Heart left ventricle (tissue), 13 donors: ENCODE results near the gene TNFAIP3.

Source experiments
- POLR2A ChIP-seq, 2 donors: fragments of 450-650 bp; IDR thresholded peaks; one replicate each; pipeline ENCODE4 v1.6.1; 2017; ENCODE audit warnings: antibody characterized with exemption in 2 of 2, mild to moderate bottlenecking in 2 of 2, moderate library complexity in 2 of 2
- TF ChIP-seq, protein P1 (sequence below), 12 donors: fragments of 200-600 bp; sonication (generic) in 4 of 12; IDR thresholded peaks; one replicate each; pipeline versions ENCODE4 v1.5.0 to v1.8.0; 2018 to 2022; ENCODE audit warnings: antibody characterized with exemption in 12 of 12, mild to moderate bottlenecking in 5 of 12
- donor health status: ischemic (EF 13 %, LVEDD 7.1; RV severe dilation, severe dysfunction).
- donor health status: DM: no; HTN: yes; CAD: no.
- donor health status: DM: no; HTN: no; CAD: no.
- donor health status: ischemic (EF 25% LVEDD 6.9; RV normal size, moderate dysfunction).
- donor health status: ischemic (EF 25% LVEDD 5.7; RV mildly dilated, moderate dysfunction).
- donor health status: ischemic (EF 35%, LVEDD 5.7; RV mildly dilated, moderate dysfunction).
- donor health status: nonischemic (EF 11% LVEDD 7.7; RV severe dilation, severe dysfunction).
- donor health status: DM: yes; HTN: yes; CAD: no.
- donor health status: PGD.
- donor health status: ischemic (EF 29% LVEDD 5.4; RV normal size, mild dysfunction).
- donor health status: nonischemic (EF 23%, LVEDD 6.1; RV moderate dilation, normal function).

DNA sequence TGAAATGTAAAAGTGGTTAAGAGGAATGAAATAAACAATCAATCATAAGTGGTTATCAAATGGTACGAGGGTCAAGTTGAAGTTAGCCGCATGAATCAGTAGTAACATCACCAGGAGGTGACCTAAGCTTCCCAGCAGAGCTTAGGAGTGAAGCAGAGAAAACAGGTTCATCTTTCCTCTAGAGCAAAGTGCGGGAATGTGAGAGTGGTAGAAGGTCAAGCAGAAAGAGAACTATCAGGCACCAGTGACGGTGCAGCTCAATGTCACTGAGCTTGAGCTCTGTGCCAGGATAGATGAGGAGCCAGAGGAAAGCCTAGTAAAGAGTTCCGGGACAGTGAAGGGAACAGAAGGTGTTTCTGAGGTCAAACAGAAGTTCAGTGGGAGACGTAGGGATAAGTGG is 20.8 kb upstream of the TNFAIP3 start:
- TF ChIP-seq, protein P1, sequence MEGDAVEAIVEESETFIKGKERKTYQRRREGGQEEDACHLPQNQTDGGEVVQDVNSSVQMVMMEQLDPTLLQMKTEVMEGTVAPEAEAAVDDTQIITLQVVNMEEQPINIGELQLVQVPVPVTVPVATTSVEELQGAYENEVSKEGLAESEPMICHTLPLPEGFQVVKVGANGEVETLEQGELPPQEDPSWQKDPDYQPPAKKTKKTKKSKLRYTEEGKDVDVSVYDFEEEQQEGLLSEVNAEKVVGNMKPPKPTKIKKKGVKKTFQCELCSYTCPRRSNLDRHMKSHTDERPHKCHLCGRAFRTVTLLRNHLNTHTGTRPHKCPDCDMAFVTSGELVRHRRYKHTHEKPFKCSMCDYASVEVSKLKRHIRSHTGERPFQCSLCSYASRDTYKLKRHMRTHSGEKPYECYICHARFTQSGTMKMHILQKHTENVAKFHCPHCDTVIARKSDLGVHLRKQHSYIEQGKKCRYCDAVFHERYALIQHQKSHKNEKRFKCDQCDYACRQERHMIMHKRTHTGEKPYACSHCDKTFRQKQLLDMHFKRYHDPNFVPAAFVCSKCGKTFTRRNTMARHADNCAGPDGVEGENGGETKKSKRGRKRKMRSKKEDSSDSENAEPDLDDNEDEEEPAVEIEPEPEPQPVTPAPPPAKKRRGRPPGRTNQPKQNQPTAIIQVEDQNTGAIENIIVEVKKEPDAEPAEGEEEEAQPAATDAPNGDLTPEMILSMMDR (IDR thresholded peaks at IDR 0.05): no peak
- no peak for TF ChIP-seq POLR2A (IDR thresholded peaks at IDR 0.05)
